ENCODE results near the gene SH3RF3.

Gene SH3RF3

GRCh38 chr2:109356324-109357035 lies 227.5 kb downstream of the SH3RF3 start:
- in situ Hi-C loops (cut with HindIII; ENCODE audit: low sequenced_read_pairs), result no loop called here

DNA sequence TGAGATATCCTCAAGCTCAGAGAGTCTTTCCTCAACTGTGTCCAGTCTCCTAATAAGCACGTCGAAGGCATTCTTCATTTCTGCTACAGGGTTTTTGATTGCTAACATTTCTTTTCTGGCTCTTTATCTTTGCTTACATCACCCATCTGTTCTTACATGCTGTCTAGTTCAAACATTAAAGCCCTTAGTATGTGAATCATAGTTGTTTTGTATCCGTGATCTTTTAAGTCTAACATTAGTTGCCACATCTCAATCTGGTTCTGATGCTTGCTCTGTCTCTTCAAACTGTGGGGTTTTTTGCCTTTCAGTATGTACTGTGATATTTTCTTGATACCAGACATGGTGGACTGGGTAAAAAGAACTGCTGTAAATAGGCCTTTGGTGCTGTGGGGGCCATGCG lies 235.2 kb downstream of the SH3RF3 start:
- in situ Hi-C loops (cut with HindIII; ENCODE audit: low sequenced_read_pairs), result no loop called here

DNA sequence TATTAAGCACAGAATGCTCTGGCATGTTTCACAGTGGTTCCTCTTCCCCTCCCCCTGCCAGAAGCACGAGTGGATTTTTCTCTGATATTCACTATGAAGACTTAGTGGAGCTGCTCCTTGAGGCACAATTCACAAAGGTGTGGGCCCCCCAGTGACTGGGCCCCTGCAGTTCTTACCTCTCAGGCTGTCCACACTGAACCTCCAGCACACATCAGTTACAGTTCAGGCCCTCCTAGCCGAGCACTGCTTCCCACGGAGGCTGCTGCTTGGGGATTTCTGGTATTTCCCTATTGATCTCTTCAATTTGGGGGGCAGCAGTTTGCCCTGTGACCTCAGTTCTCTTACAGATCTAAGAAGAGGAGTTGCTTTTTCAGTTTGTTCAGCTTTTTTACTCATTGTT lies 236.1 kb downstream of the SH3RF3 start:
- in situ Hi-C loops (cut with HindIII; ENCODE audit: low sequenced_read_pairs), result no loop called here

GRCh38 chr2:109367683-109368082 lies 238.7 kb downstream of the SH3RF3 start:
- in situ Hi-C loops (cut with HindIII; ENCODE audit: low sequenced_read_pairs), result no loop called here

DNA sequence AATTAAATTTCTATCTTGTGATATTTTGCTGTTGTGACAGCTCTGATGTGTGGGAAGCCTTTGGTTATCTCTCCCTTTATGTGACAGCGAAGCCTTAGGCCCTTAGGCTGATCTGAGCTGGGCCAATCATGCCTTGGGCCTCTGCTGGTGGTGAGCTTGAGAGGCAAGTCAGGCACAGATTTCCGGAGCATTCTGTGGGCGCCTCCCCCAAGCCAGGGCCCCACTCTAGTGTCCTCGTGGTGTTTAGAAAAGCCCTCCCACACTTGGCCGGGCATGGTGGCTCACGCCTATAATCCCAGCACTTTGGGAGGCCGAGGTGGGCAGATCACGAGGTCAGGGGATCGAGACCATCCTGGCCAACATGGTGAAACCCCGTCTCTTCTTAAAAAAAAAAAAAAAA lies 239.8 kb downstream of the SH3RF3 start:
- in situ Hi-C loops (cut with HindIII; ENCODE audit: low sequenced_read_pairs), result no loop called here

GRCh38 chr2:109369671-109370191 lies 240.7 kb downstream of the SH3RF3 start:
- in situ Hi-C loops (cut with HindIII; ENCODE audit: low sequenced_read_pairs), result loop anchor here (5.0 kb wide), 2 partner anchors 48 to 82 kb away; no protein-coding TSS in a partner anchor

DNA sequence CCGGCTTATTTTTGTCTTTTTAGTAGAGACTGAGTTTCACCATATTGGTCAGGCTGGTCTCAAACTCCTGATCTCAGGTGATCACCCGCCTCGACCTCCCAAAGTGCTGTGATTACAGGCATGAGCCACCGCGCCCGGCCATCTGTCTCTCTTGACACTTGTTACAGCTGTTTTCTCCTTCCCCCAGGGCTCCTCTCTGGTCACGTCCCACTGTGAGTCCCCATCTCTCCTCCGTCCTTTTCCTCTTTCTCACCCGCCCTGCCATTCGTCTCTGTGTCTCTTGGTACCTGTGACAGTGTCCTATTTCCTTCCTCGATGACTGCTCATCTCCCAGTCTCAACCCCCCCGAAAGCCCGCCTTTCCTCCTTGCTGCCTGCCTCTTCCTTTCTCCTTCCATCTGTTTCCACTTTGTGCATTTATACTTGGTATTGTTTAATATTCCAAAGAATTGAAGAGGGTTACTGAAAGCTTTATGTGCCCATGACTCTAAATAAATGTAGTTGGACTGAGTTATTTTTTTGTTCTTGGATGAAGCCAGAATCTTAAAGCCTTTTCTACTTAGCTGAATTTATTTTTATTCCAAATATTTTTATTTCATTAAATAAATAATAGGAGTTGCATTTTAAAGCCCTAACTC lies 241.5 kb downstream of the SH3RF3 start:
- in situ Hi-C loops (cut with HindIII; ENCODE audit: low sequenced_read_pairs), result loop anchor here (5.0 kb wide), 2 partner anchors 47 to 83 kb away; no protein-coding TSS in a partner anchor

GRCh38 chr2:109371481-109372170 lies 242.6 kb downstream of the SH3RF3 start:
- in situ Hi-C loops (cut with HindIII; ENCODE audit: low sequenced_read_pairs), result loop anchor here (5.0 kb wide), 2 partner anchors 46 to 84 kb away; no protein-coding TSS in a partner anchor

- in situ Hi-C loops (cut with HindIII; ENCODE audit: low sequenced_read_pairs), result loop anchor here (5.0 kb wide), 2 partner anchors 45 to 85 kb away; no protein-coding TSS in a partner anchor
Observed at GRCh38 chr2:109372171-109372568, 243.2 kb downstream of the SH3RF3 start.

- in situ Hi-C loops (cut with HindIII; ENCODE audit: low sequenced_read_pairs), result loop anchor here (5.0 kb wide), 2 partner anchors 45 to 85 kb away; no protein-coding TSS in a partner anchor
Observed at GRCh38 chr2:109372614-109373013, 243.6 kb downstream of the SH3RF3 start.

- in situ Hi-C loops (cut with HindIII; ENCODE audit: low sequenced_read_pairs), result loop anchor here (5.0 kb wide), 2 partner anchors 43 to 87 kb away; no protein-coding TSS in a partner anchor
Observed at GRCh38 chr2:109373791-109374547, 245.0 kb downstream of the SH3RF3 start.

DNA sequence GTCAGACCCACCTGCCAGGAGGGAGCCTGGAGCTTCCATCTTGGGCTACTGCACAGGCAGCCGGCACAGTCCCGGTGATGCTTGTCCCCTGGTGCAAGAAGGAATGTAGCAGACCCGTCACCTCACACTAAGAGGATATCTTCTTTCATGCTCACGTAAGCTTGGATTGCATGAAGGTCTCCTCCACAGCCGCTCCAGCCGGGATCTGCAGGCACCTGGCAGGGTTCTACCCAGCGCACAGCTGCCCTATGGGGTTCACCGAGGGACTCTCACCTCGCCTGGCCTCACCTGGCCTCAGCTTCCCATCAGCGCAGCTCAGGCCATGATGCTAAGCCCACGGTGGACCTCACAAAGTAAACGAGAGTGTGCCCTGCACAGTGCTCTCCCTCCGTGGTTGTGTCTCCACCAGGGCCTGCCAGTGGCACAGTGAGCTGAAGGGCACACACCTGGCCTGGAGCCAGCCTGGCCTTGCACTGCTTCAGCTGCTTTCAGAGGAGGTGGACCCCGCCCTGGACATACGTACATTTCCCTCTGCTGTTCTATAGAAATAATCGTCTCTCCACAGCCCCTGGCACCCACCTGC lies 245.6 kb downstream of the SH3RF3 start:
- in situ Hi-C loops (cut with HindIII; ENCODE audit: low sequenced_read_pairs), result loop anchor here (5.0 kb wide), 2 partner anchors 43 to 87 kb away; no protein-coding TSS in a partner anchor

DNA sequence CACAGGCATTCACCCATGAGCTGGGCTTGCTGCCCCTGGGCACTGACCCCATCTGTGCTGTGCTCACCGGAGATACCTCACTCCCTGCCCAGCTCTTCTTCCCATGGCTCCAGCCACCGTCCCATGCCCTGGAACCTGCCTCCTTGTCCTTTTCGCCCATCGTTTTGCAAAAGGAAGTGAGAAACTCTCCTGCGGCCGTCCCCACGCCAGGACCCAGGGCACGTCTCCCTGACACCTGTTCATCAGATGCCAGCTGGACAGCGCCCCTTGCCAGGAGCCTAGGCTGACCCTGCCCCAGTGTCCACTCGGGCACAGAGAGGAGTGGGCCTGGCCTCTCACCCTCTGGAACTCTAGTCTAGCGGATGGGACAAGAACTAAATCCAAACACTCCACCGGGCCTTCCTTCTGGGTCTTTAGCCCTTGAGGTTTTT lies 246.1 kb downstream of the SH3RF3 start:
- in situ Hi-C loops (cut with HindIII; ENCODE audit: low sequenced_read_pairs), result no loop called here

- in situ Hi-C loops (cut with HindIII; ENCODE audit: low sequenced_read_pairs), result no loop called here
Observed at GRCh38 chr2:109375656-109376055, 246.7 kb downstream of the SH3RF3 start.

DNA sequence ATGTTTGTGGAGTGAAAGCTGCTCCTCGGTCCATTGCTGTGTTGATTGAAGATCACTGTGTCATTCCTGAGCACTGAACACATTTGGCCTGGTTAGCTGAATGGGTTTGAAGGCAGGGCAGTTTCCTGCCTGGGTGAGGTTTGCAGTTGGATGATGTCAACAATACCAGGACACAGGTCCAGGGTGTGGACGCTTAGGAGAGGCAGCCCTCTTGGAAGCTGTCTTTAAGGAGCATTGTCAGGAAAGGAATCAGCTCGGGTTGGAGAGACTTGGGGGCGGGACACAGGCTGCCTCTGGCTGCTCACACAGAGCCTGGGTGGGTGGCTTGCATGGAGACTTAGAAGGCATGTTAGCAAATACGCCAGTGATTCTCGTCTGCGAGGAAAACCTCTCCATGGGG lies 247.1 kb downstream of the SH3RF3 start:
- in situ Hi-C loops (cut with HindIII; ENCODE audit: low sequenced_read_pairs), result no loop called here

- in situ Hi-C loops (cut with HindIII; ENCODE audit: low sequenced_read_pairs), result no loop called here
Observed at GRCh38 chr2:109376796-109377495, 247.9 kb downstream of the SH3RF3 start.

- in situ Hi-C loops (cut with HindIII; ENCODE audit: low sequenced_read_pairs), result no loop called here
Observed at GRCh38 chr2:109377976-109378375, 249.0 kb downstream of the SH3RF3 start.

- in situ Hi-C loops (cut with HindIII; ENCODE audit: low sequenced_read_pairs), result no loop called here
Observed at GRCh38 chr2:109378682-109379081, 249.7 kb downstream of the SH3RF3 start.

GRCh38 chr2:109379507-109379906 lies 250.5 kb downstream of the SH3RF3 start:
- in situ Hi-C loops (cut with HindIII; ENCODE audit: low sequenced_read_pairs), result no loop called here
